Stomach (tissue), 9 donors: Measurements from ENCODE around the gene KLK14. TPM values are rescaled to one million over a fixed set of nuclear protein-coding genes. Genes with fewer than 3 reads are reported as not detected.

Experiments
- DNase-seq, 2 donors: peaks; one replicate each; pipeline versions ENCODE4 v3.0.0 to v3.0.0-alpha.2; 2013 to 2019
- H3K27ac ChIP-seq, 5 donors: fragments of 200-600 bp in 4 of 5; sonication (generic) in 4 of 5; one replicate each; pipeline ENCODE4 v1.5.1; 2013 to 2019; ENCODE audit warnings: mild to moderate bottlenecking in 1 of 5, moderate library complexity in 1 of 5
- H3K27me3 ChIP-seq, 3 donors: fragments of 200-600 bp; sonication (generic); one replicate each; pipeline ENCODE4 v1.5.1; 2017 to 2019; ENCODE audit warnings: mixed run types in 1 of 3
- H3K36me3 ChIP-seq, 4 donors: fragments of 200-600 bp; sonication (generic); 1 replicate in 3 of 4; 2 replicates in 1 of 4; pipeline ENCODE4 v1.5.1; 2016 to 2019
- H3K4me1 ChIP-seq, 4 donors: fragments of 200-600 bp; sonication (generic); one replicate each; pipeline ENCODE4 v1.5.1; 2016 to 2019
- H3K4me3 ChIP-seq, 4 donors: fragments of 200-600 bp; sonication (generic) in 3 of 4; one replicate each; pipeline ENCODE4 v1.5.1; 2016 to 2019; ENCODE audit warnings: mild to moderate bottlenecking in 1 of 4
- H3K9me3 ChIP-seq, 4 donors: fragments of 200-600 bp; sonication (generic); one replicate each; pipeline ENCODE4 v1.5.1; 2016 to 2019
- EP300 ChIP-seq: sonication (generic); formaldehyde crosslinking; IDR thresholded peaks from one replicate; pipeline ENCODE4 v1.6.1; 2017; ENCODE audit warnings: antibody characterized with exemption
- POLR2A ChIP-seq, 4 donors: fragments of 450-650 bp; IDR thresholded peaks; one replicate each; pipeline ENCODE4 v1.6.1; 2016; ENCODE audit warnings: antibody characterized with exemption in 4 of 4, control low read depth in 2 of 4, mild to moderate bottlenecking in 1 of 4, moderate library complexity in 1 of 4
- POLR2AphosphoS5 ChIP-seq, 3 donors: sonication (generic); formaldehyde crosslinking; IDR thresholded peaks; one replicate each; pipeline ENCODE4 v1.6.1; 2016; ENCODE audit warnings: antibody characterized with exemption in 3 of 3
- WGBS, 5 donors: extraction: QIAGEN DNeasy Blood & Tissue Kit in 3 of 5; methylation state at CpG; one replicate each; pipeline versions ENCODE4 v1.1.5 to v1.1.7; 2013 to 2018; 5-methylcytosine and 5-hydroxymethylcytosine counted together
- intact Hi-C: fragments of 100-400 bp; cut with DNase I; formaldehyde crosslinking; loops from one replicate; pipeline ENCODE4 v1.15.1; 2023; ENCODE audit warnings: low total_unique reads
- polyA plus RNA-seq, 3 donors: library from polyadenylated mRNA; stranded (reverse); fragments of 200-250 nt; gene quantifications; one replicate each; pipeline ENCODE4 v1.2.3, GENCODE V29; 2013
- total RNA-seq, 5 donors: library from RNA; depleted of rRNA; stranded (reverse); fragments of >200 nt; gene quantifications; one replicate each; pipeline versions ENCODE4 v1.1.0 to v1.2.3, GENCODE V29; 2014 to 2016
- TF ChIP-seq, protein P1 (sequence below), 7 experiments: fragments of 450-650 bp in 4 of 7; fragments of 200-600 bp in 3 of 7; sonication (generic) in 3 of 7; IDR thresholded peaks; one replicate each; pipeline ENCODE4 v1.5.1; 2016 to 2019; ENCODE audit warnings: antibody characterized with exemption in 7 of 7, control low read depth in 2 of 7, mild to moderate bottlenecking in 1 of 7
- donor health status: healthy with polysubstance abuse.
- donor health status: Bipolar disorder and iron deficiency.
- donor health status: healthy.

KLK14 gene
- total and polyA plus RNA-seq, 8 donors: 0.31 to 0.35 TPM; not detected in 6

DNA sequence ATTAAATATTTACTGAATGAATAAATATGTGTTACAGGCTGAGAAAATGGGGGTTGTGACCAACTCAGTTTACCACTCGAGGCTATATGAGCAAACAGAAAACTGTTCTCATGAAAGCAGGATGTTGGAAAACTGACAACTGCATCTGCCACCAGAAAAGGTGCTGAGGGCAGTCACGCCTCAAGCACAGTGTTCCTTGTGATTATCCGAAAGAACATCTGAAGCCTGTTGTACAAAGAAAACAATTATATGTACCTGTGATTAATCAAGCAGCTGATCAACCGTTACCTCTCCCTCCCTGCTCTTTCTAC lies 11.6 kb downstream of the KLK14 start:
- Histone ChIP-seq H3K27me3 (peaks cover 0 to 4% (median 0%) of the 10 kb centered on the region in 3 donors), H3K36me3 (no peaks in the 10 kb centered on the region), H3K27ac (peak overlapping the region in 4 of 5 donors; percentile 1 to 61 (median 22)), H3K9me3 (peaks cover 0 to 15% (median 10%) of the 10 kb centered on the region in 4 donors), H3K4me1 (peaks cover 0 to 17% (median 10%) of the 10 kb centered on the region in 4 donors), H3K4me3 (no peak overlapping the region)
- intact Hi-C loops: no loop called here
- no peak for TF ChIP-seq EP300
- peak in 2 of 3 donors; percentile 22 to 31 for TF ChIP-seq POLR2AphosphoS5 (IDR thresholded peaks at IDR 0.05)
- peak in 1 of 2 donors; percentile 53 for DNase-seq
- WGBS, 5 donors: 18 to 47% (median 33%) methylated on average over 4 of the region's 4 CpGs

GRCh38 chr19:51070334-51071094 lies 12.2 kb downstream of the KLK14 start:
- H3K36me3 ChIP-seq: no peaks in the 10 kb centered on the region
- intact Hi-C loops: no loop called here
- 43 to 72% (median 52%) methylated on average over 5 of the region's 5 CpGs for WGBS, 5 donors
- H3K9me3 ChIP-seq: peaks cover 0 to 15% (median 10%) of the 10 kb centered on the region in 4 donors
- peaks cover 0 to 9% (median 2%) of the 10 kb centered on the region in 3 donors for H3K27me3 ChIP-seq
- H3K4me1 ChIP-seq: peaks cover under 1 to 20% (median 12%) of the 10 kb centered on the region in 4 donors
- no peak for DNase-seq
- peak overlapping the region in 4 of 5 donors; percentile 1 to 59 (median 26) for H3K27ac ChIP-seq
- TF ChIP-seq, protein P1, sequence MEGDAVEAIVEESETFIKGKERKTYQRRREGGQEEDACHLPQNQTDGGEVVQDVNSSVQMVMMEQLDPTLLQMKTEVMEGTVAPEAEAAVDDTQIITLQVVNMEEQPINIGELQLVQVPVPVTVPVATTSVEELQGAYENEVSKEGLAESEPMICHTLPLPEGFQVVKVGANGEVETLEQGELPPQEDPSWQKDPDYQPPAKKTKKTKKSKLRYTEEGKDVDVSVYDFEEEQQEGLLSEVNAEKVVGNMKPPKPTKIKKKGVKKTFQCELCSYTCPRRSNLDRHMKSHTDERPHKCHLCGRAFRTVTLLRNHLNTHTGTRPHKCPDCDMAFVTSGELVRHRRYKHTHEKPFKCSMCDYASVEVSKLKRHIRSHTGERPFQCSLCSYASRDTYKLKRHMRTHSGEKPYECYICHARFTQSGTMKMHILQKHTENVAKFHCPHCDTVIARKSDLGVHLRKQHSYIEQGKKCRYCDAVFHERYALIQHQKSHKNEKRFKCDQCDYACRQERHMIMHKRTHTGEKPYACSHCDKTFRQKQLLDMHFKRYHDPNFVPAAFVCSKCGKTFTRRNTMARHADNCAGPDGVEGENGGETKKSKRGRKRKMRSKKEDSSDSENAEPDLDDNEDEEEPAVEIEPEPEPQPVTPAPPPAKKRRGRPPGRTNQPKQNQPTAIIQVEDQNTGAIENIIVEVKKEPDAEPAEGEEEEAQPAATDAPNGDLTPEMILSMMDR (IDR thresholded peaks at IDR 0.05): no peak
- no peak for TF ChIP-seq POLR2AphosphoS5 (IDR thresholded peaks at IDR 0.05)
- TF ChIP-seq POLR2A (IDR thresholded peaks at IDR 0.05): no peak
- TF ChIP-seq EP300: no peak
- H3K4me3 ChIP-seq: no peak overlapping the region

GRCh38 chr19:51066393-51067186 lies 16.1 kb downstream of the KLK14 start:
- no peaks in the 10 kb centered on the region for H3K36me3 ChIP-seq
- WGBS, 5 donors: 70 to 80% (median 70%) methylated on average over 7 of the region's 7 CpGs
- H3K4me1 ChIP-seq: peaks cover 10 to 31% (median 21%) of the 10 kb centered on the region in 4 donors
- H3K4me3 ChIP-seq: no peak overlapping the region
- H3K9me3 ChIP-seq: no peaks in the 10 kb centered on the region
- peaks cover 6 to 38% (median 11%) of the 10 kb centered on the region in 3 donors for H3K27me3 ChIP-seq
- intact Hi-C loops: no loop called here
- TF ChIP-seq EP300: no peak
- DNase-seq: peak in 1 of 2 donors; percentile 17
- no peak overlapping the region for H3K27ac ChIP-seq

GRCh38 chr19:51065221-51065960 lies 17.3 kb downstream of the KLK14 start:
- no peaks in the 10 kb centered on the region for H3K36me3 ChIP-seq
- TF ChIP-seq POLR2AphosphoS5 (IDR thresholded peaks at IDR 0.05) (no peak), EP300 (no peak), POLR2A (IDR thresholded peaks at IDR 0.05) (no peak)
- TF ChIP-seq, protein P1 (IDR thresholded peaks at IDR 0.05): no peak
- peak overlapping the region; percentile 22 to 41 (median 26) for H3K4me3 ChIP-seq
- H3K4me1 ChIP-seq: peaks cover 10 to 21% (median 16%) of the 10 kb centered on the region in 4 donors
- H3K9me3 ChIP-seq: no peaks in the 10 kb centered on the region
- peaks cover 6 to 41% (median 11%) of the 10 kb centered on the region in 3 donors for H3K27me3 ChIP-seq
- H3K27ac ChIP-seq: peak overlapping the region in 1 of 5 donors; percentile 44
- WGBS, 5 donors: 10 to 17% (median 15%) methylated on average over 23 to 25 of the region's 25 CpGs
- intact Hi-C loops: no loop called here
- DNase-seq: peak; percentile 12 to 27
